LNCaP clone FGC (cell line): Measurements from ENCODE around the gene CCDC167.
"Not testable (repeated sequence)": the region's sequence is repeated elsewhere in the genome, so short reads cannot be mapped to it uniquely, and the experiment has no call there.

Source experiments
- DNase-seq: peaks from one replicate; pipeline ENCODE4 v3.0.0-alpha.2; 2011; ENCODE audit warnings: low read depth
- H3K4me3 ChIP-seq: 2 replicates; pipeline ENCODE4 v1.5.1; 2011; ENCODE audit warnings: mild to moderate bottlenecking, low read depth, low read length, control low read depth
- TF ChIP-seq, protein P1 (sequence below): IDR thresholded peaks from 2 replicates; pipeline ENCODE4 v1.5.1; 2012; ENCODE audit warnings: mild to moderate bottlenecking; ENCODE audit not compliant: control insufficient read depth, insufficient read depth; ENCODE audit errors: extremely low read depth

Gene CCDC167

DNA sequence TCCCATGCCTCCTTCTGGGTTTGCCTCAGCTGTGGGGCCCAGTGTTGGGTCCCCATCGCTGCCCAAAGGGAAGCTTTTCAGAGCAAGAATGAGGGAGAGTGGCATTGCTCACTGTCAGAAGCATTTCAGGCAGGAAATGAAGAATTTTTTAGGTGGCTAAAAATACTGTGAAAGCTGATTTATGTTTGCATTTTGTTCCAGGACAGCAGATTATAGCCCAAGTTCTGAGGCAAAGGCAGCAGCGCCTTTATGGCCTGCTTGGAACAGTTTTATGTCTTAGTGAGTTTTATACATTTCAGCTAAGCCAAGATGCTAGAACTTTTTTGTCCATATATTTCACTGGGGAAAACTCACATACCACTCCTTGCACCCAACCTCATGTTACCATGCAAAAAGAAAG, 4.3 kb upstream of the CCDC167 start:
- no peak overlapping the region for H3K4me3 ChIP-seq
- TF ChIP-seq, protein P1, sequence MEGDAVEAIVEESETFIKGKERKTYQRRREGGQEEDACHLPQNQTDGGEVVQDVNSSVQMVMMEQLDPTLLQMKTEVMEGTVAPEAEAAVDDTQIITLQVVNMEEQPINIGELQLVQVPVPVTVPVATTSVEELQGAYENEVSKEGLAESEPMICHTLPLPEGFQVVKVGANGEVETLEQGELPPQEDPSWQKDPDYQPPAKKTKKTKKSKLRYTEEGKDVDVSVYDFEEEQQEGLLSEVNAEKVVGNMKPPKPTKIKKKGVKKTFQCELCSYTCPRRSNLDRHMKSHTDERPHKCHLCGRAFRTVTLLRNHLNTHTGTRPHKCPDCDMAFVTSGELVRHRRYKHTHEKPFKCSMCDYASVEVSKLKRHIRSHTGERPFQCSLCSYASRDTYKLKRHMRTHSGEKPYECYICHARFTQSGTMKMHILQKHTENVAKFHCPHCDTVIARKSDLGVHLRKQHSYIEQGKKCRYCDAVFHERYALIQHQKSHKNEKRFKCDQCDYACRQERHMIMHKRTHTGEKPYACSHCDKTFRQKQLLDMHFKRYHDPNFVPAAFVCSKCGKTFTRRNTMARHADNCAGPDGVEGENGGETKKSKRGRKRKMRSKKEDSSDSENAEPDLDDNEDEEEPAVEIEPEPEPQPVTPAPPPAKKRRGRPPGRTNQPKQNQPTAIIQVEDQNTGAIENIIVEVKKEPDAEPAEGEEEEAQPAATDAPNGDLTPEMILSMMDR, result no peak
- DNase-seq, result no peak

GRCh38 chr6:37503309-37503965, 3.7 kb upstream of the CCDC167 start:
- TF ChIP-seq, protein P1, result no peak
- no peak for DNase-seq

GRCh38 chr6:37502703-37503291, 3.1 kb upstream of the CCDC167 start:
- H3K4me3 ChIP-seq, result no peak overlapping the region
- DNase-seq, result no peak
- TF ChIP-seq, protein P1, result no peak

More at GRCh38 chr6:37503309-37503965, 3.7 kb upstream of the CCDC167 start:
- H3K4me3 ChIP-seq, result no peak overlapping the region

DNA sequence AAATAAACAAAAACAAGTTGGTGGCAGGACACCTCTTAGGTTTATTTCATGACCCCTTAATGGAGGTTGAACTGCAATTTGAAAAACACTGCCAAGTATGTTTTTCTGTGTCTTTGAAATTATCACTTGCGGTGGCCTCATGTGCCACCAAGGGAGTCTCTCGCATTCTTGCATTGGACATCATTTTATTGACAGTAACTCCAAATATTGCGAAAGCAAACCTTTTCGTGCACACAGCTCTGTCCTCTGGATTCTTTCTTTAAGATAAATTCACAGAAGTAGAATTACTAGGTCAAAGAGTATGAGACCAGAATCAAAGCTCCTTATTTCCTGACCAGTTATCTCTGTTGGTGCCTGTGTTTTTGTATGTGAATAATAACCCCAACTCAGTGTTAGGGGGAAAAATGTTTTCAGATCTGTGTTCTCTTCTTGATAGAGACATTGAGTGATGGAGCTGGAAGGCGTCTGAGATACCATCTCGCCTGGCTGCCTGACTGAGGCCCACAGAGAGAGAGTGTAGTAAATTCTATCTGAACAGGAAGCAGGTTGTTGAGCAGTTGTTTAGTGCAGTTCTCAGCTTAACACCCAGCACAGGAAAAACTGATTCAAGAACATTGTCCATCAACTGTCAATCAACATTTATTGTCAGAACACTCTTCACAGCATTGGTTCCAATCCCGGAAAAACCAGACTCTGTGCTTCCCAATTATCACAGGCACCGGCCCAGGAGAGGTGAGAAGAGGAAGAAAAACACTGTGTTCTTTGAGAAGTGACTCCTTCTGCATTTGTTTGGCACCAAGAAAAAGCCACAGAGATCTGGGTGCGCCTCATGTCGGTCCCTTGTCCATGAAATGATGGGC, 2.2 kb upstream of the CCDC167 start:
- DNase-seq, result no peak
- TF ChIP-seq, protein P1, result no peak
- no peak overlapping the region for H3K4me3 ChIP-seq

- not testable (repeated sequence) for DNase-seq, H3K4me3 ChIP-seq
Observed at GRCh38 chr6:37500904-37501303, 1.2 kb upstream of the CCDC167 start.

- H3K4me3 ChIP-seq, result peak overlapping the region; percentile 93
- DNase-seq, result no peak
- TF ChIP-seq, protein P1, result no peak
Observed at GRCh38 chr6:37500294-37500608, 558 bp upstream of the CCDC167 start.
